NT2/D1 (cell line): Measurements from ENCODE around the gene CYSRT1.

Experiments used
- DNase-seq: peaks from one replicate; pipeline ENCODE4 v3.0.0-alpha.2; 2011; ENCODE audit warnings: low read depth, low spot score
- H3K27me3 ChIP-seq: 2 replicates; pipeline ENCODE4 v1.6.0; 2011; ENCODE audit warnings: mild to moderate bottlenecking; ENCODE audit not compliant: insufficient read length, insufficient read depth
- H3K36me3 ChIP-seq: 2 replicates; pipeline ENCODE4 v1.6.1; 2011; ENCODE audit warnings: mild to moderate bottlenecking, low read length, mixed read lengths; ENCODE audit not compliant: insufficient read depth, insufficient read length
- H3K4me1 ChIP-seq: 2 replicates; pipeline ENCODE4 v1.5.1; 2011; ENCODE audit not compliant: insufficient read depth, insufficient read length
- H3K4me3 ChIP-seq: 2 replicates; pipeline ENCODE4 v1.5.1; 2011; ENCODE audit warnings: low read depth; ENCODE audit not compliant: insufficient read length
- H3K9ac ChIP-seq: 2 replicates; pipeline ENCODE4 v1.6.0; 2011; ENCODE audit warnings: low read depth; ENCODE audit not compliant: insufficient read length
- H3K9me3 ChIP-seq: 2 replicates; pipeline ENCODE4 v1.5.1; 2011; ENCODE audit warnings: mild to moderate bottlenecking, low read length; ENCODE audit not compliant: insufficient read depth
- SUZ12 ChIP-seq: IDR thresholded peaks from 2 replicates; pipeline ENCODE4 v1.6.1; 2011; ENCODE audit not compliant: insufficient read length, insufficient read depth; ENCODE audit errors: extremely low read depth
- YY1 ChIP-seq: IDR thresholded peaks from 2 replicates; pipeline ENCODE4 v1.6.1; 2011; ENCODE audit not compliant: insufficient read length, insufficient read depth
- ZNF274 ChIP-seq: IDR thresholded peaks from 2 replicates; pipeline ENCODE4 v1.6.1; 2011; ENCODE audit warnings: mild to moderate bottlenecking, low read depth, low read length

Gene CYSRT1

GRCh38 chr9:137229903-137230704, 5.1 kb downstream of the CYSRT1 start:
- Histone ChIP-seq H3K9me3 (no peaks in the 10 kb centered on the region), H3K4me1 (peaks cover 41% of the 10 kb centered on the region), H3K4me3 (no peak overlapping the region), H3K27me3 (no peaks in the 10 kb centered on the region), H3K36me3 (no peaks in the 10 kb centered on the region), H3K9ac (peak overlapping the region; percentile 36)
- TF ChIP-seq YY1, result no peak
- no peak for TF ChIP-seq ZNF274
- no peak for TF ChIP-seq SUZ12
- DNase-seq, result no peak

- peaks cover 45% of the 10 kb centered on the region for H3K4me1 ChIP-seq
- H3K9ac ChIP-seq, result peak within 1 kb of the TSS; percentile 36
- H3K9me3 ChIP-seq, result no peaks in the 10 kb centered on the region
- H3K27me3 ChIP-seq, result no peaks in the 10 kb centered on the region
- H3K4me3 ChIP-seq, result no peak within 1 kb of the TSS
- H3K36me3 ChIP-seq, result peaks cover 3% of the 10 kb centered on the region
- DNase-seq, result no peak
- TF ChIP-seq YY1, result no peak
- no peak for TF ChIP-seq SUZ12
- TF ChIP-seq ZNF274, result no peak
Observed at GRCh38 chr9:137230705-137231371, 5.9 kb downstream of the CYSRT1 start, which contains the start of gene SLC34A3. SLC34A3 (plus strand) TSS chr9:137230901; CDS start chr9:137231703, 802 bp downstream.

GRCh38 chr9:137231372-137232039, 6.5 kb downstream of the CYSRT1 start:
- peaks cover 48% of the 10 kb centered on the region for H3K4me1 ChIP-seq
- H3K9ac ChIP-seq, result no peak overlapping the region
- H3K27me3 ChIP-seq, result no peaks in the 10 kb centered on the region
- no peak for DNase-seq
- peaks cover 3% of the 10 kb centered on the region for H3K36me3 ChIP-seq
- H3K9me3 ChIP-seq, result no peaks in the 10 kb centered on the region
- no peak overlapping the region for H3K4me3 ChIP-seq
- TF ChIP-seq YY1, result no peak
- TF ChIP-seq ZNF274, result no peak
- TF ChIP-seq SUZ12, result no peak

- Histone ChIP-seq H3K4me1 (peaks cover 49% of the 10 kb centered on the region), H3K9ac (no peak overlapping the region), H3K36me3 (peaks cover 3% of the 10 kb centered on the region), H3K27me3 (no peaks in the 10 kb centered on the region), H3K4me3 (no peak overlapping the region), H3K9me3 (no peaks in the 10 kb centered on the region)
- TF ChIP-seq ZNF274 (no peak), SUZ12 (no peak), YY1 (no peak)
- no peak for DNase-seq
Observed at GRCh38 chr9:137232101-137232500, 7.1 kb downstream of the CYSRT1 start.

GRCh38 chr9:137232510-137232909, 7.5 kb downstream of the CYSRT1 start:
- Histone ChIP-seq H3K4me1 (peaks cover 50% of the 10 kb centered on the region), H3K27me3 (no peaks in the 10 kb centered on the region), H3K4me3 (no peak overlapping the region)

GRCh38 chr9:137233143-137233980, 8.4 kb downstream of the CYSRT1 start:
- H3K27me3 ChIP-seq, result no peaks in the 10 kb centered on the region
- peaks cover 5% of the 10 kb centered on the region for H3K36me3 ChIP-seq
- H3K9ac ChIP-seq, result no peak overlapping the region
- no peaks in the 10 kb centered on the region for H3K9me3 ChIP-seq
- H3K4me1 ChIP-seq, result peaks cover 54% of the 10 kb centered on the region
- TF ChIP-seq YY1, result no peak
- TF ChIP-seq SUZ12, result no peak
- no peak for TF ChIP-seq ZNF274
- no peak for DNase-seq
- no peak overlapping the region for H3K4me3 ChIP-seq

More at GRCh38 chr9:137232510-137232909, 7.5 kb downstream of the CYSRT1 start:
- H3K36me3 ChIP-seq, result peaks cover 3% of the 10 kb centered on the region
- TF ChIP-seq SUZ12, result no peak
- no peak for TF ChIP-seq ZNF274
- no peak for TF ChIP-seq YY1
- no peak for DNase-seq
- no peaks in the 10 kb centered on the region for H3K9me3 ChIP-seq
- no peak overlapping the region for H3K9ac ChIP-seq
